ENCODE measurements around the gene ARPC4.
A peak's percentile ranks its signal among the peaks of the same experiment; 100 is the strongest.

The ARPC4 gene

GRCh38 chr3:9792405-9793160 is at the start of gene ARPC4, which contains the start of gene TADA3:
ARPC4 (plus strand) TSS chr3:9793082; CDS start chr3:9793122, 40 bp downstream.
TADA3 (minus strand) TSS chr3:9792473; CDS start chr3:9791466, 1,007 bp downstream.
- DNase-seq (ENCODE audit: low read depth in 1 of 2, low spot score in 1 of 2): peak; percentile 80 to 82

DNA sequence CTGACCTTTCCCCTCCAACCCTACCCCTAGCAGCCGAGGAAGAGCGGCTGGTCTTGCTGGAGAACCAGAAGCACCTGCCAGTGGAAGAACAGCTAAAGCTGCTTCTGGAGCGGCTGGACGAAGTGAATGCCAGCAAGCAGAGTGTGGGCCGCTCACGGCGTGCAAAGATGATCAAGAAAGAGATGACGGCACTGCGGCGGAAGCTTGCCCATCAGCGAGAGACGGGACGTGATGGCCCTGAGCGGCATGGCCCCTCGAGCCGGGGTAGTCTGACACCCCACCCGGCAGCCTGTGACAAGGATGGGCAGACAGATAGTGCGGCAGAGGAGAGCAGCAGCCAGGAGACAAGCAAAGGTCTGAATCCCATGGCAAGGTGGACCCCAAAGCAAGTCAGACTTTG is 49.3 kb upstream of the ARPC4 start:
- no peak for DNase-seq (ENCODE audit: low read depth in 1 of 2, low spot score in 1 of 2)

DNA sequence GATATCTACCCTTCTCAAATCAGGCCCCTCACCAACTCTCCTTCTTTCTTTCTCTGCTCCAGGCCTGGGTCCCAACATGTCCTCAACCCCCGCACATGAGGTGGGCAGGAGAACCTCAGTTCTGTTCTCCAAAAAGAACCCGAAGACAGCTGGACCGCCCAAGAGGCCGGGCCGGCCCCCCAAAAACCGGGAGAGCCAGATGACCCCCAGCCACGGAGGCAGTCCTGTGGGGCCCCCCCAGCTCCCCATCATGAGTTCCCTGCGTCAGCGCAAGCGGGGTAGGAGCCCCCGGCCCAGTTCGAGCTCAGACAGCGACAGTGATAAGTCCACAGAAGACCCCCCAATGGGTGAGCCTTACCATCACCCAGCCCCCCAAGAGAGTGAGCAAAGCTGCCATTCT is 48.7 kb upstream of the ARPC4 start:
- no peak for DNase-seq (ENCODE audit: low read depth in 1 of 2, low spot score in 1 of 2)

GRCh38 chr3:9745521-9745920 is 47.4 kb upstream of the ARPC4 start:
- DNase-seq (ENCODE audit: low read depth in 1 of 2, low spot score in 1 of 2): no peak

DNA sequence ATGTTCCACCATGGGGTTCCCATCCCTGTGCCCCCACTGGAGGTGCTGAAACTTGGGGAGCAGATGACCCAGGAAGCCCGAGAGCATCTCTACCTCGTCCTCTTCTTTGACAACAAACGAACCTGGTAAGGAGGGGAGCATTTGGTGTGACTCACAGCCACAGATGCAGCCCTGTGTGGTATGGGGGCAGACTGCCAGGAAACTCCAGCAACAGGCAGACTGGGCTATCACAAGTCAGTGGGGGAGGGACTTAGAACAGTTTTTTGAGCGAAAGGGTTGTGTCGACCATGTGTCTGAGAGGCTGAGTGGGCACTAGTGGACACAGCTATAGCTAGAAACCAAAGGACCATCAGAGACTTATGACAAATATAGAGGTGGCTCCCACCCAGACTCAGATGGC is 46.6 kb upstream of the ARPC4 start:
- no peak for DNase-seq (ENCODE audit: low read depth in 1 of 2, low spot score in 1 of 2)

DNA sequence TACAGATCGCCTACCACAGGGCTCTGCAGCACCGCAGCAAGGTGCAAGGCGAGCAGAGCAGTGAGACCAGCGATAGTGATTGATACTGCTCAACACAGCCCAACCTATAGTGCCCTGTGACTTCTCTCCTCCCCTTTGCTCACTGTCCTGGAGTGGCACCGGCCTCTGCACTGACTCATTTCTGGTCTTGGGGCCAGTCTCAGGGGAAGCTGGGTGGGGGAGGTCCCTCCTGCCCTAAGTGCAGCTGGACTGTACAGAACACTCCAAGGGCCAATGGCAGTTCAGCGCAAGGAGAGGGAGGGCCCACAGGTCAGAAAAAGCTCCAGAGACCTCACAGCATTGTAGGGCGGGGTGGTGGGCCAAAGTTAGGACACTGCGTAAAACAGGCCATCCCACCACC is 45.6 kb upstream of the ARPC4 start:
- no peak for DNase-seq (ENCODE audit: low read depth in 1 of 2, low spot score in 1 of 2)

DNA sequence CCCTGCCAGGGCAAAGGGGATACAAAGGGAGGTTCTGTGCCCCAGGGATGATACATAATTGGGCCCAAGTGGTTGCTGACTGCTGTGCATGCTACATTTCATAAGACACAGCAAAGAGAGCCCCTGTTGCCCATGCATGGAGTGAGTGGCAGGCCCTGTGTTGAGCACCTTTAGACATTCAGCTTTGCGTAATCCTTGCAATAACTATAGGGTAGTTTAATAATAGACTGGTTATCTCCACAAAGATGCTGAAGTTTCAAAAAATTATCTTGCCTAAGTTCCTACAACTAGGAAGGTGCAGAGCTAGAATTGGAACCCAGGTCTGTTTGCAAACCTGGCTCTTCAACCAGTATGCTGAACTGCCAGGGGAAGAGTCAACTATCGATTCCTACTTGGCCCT is 44.9 kb upstream of the ARPC4 start:
- no peak for DNase-seq (ENCODE audit: low read depth in 1 of 2, low spot score in 1 of 2)

DNA sequence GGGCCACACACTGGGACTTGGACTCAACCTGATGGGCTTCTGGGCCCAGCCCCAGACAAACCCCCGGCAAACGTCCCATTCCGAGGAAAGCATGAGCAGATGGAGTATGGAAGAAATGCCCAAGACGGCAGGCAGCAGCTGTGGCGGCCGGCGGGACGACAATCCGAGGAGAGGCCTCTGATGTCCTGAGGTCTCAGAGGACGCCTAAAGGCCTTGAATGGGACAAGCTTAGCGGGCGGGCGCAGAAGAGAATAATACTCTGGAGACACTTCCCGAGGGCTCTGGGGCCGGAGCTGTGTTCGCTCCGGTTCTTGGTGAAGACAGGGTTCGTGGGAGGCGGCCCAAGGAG is 43.6 kb upstream of the ARPC4 start:
- DNase-seq (ENCODE audit: low read depth in 1 of 2, low spot score in 1 of 2): no peak

DNA sequence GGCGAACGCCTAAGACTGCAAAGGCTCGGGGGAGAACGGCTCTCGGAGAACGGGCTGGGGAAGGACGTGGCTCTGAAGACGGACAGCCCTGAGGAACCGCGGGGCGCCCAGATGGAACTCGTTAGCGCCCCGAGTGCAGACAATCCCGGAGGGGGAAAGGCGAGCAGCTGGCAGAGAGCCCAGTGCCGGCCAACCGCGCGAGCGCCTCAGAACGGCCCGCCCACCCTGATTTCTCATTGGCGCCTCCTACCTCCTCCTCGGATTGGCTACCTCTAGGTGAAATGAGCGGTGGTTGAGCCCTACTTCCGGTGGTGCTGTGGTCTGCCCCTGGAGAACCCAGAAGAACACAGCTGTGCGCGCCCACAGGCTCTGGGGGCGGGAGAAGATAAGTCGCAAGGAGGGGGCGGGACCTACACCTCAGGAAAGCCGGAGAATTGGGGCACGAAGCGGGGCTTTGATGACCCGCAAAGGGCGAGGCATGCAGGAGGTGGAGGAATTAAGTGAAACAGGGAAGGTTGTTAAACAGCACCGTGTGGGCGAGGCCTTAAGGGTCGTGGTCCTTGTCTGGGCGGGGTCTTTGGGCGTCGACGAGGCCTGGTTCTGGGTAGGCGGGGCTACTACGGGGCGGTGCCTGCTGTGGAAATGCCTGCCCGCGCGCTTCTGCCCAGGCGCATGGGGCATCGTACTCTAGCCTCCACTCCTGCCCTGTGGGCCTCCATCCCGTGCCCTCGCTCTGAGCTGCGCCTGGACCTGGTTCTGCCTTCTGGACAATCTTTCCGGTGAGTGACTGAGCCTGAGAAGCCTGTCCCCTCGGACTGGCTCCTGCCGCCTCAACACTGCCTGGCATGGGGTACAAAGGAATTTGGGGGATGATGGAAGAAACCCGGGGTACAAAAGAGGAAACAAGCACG is 43.0 kb upstream of the ARPC4 start, which contains the start of gene OGG1:
OGG1 (plus strand) TSS at position 308 of the 911 bp plus-strand sequence; CDS start at position 643, 335 bp downstream.
- peak; percentile 85 to 90 for DNase-seq (ENCODE audit: low read depth in 1 of 2, low spot score in 1 of 2)

- DNase-seq (ENCODE audit: low read depth in 1 of 2, low spot score in 1 of 2): no peak
Measured at GRCh38 chr3:9750556-9751411, 42.1 kb upstream of the ARPC4 start.

DNA sequence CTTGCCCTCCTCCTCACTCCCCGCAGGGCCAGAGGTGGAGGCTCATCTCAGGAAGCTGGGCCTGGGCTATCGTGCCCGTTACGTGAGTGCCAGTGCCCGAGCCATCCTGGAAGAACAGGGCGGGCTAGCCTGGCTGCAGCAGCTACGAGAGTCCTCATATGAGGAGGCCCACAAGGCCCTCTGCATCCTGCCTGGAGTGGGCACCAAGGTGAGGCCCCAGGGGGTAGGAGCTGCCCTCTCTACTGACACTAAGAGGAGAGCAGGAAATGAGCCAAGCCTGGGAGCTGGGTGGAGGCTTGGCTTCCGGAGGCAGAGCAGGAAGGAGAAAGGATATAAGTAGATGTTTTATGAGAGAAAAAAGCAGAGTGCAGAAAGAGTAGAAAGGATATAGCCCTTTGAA is 38.2 kb upstream of the ARPC4 start:
- DNase-seq (ENCODE audit: low read depth in 1 of 2, low spot score in 1 of 2): no peak

- no peak for DNase-seq (ENCODE audit: low read depth in 1 of 2, low spot score in 1 of 2)
Measured at GRCh38 chr3:9757427-9757826, 35.5 kb upstream of the ARPC4 start.

DNA sequence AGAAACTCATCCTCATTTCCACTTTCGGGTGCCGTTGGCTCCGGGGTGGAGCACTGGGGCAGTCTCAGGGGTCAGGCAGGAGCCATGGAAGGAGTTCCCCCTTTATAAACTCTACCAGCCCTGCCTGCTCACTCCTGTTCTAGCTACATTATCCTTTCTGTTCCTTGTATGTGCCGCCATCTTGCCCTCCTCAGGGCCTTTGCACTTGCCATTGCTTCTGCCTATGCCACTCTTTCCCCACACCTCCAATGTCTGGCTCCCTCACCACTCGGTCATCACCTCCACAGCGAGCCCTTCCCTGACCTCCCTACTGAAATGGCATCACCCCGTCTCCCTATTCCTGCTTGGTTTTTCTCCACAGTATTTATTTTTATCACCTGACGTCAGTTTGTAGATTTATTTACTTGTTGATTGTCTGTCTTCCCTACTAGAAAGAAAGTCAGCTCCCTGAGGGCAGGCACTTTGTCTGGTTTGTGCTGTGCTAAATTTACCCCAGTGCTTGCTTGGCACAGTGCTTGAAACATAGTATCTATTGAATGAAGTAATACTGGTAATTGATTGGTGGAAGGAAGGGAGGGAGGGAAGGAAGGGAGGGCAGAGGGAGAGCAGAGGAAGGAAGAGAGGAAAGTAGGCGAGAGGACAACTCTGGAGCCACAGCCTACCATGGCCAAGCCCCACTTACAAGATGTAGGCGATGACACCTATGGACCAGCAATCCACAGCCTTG is 31.9 kb upstream of the ARPC4 start:
- DNase-seq (ENCODE audit: low read depth in 1 of 2, low spot score in 1 of 2): no peak

GRCh38 chr3:9761919-9762318 is 31.0 kb upstream of the ARPC4 start:
- no peak for DNase-seq (ENCODE audit: low read depth in 1 of 2, low spot score in 1 of 2)

GRCh38 chr3:9762871-9763270 is 30.0 kb upstream of the ARPC4 start:
- no peak for DNase-seq (ENCODE audit: low read depth in 1 of 2, low spot score in 1 of 2)

DNA sequence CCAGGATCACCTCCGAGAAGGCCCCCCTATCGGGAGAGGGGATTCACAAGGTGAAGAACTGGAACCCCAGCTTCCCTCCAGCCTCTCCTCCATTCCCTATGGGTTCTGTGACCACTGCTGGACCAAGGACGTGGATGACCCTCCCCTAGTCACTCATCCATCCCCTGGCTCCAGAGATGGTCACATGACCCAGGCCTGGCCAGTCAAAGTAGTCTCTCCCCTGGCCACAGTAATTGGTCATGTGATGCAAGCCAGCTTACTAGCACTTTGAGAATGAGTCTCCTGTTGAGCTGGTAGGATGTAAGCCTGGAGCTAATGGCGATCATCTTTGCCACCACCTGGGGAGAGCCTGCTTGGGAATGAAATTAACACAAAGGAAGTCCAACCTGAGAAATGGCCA is 27.0 kb upstream of the ARPC4 start:
- DNase-seq (ENCODE audit: low read depth in 1 of 2, low spot score in 1 of 2): no peak

DNA sequence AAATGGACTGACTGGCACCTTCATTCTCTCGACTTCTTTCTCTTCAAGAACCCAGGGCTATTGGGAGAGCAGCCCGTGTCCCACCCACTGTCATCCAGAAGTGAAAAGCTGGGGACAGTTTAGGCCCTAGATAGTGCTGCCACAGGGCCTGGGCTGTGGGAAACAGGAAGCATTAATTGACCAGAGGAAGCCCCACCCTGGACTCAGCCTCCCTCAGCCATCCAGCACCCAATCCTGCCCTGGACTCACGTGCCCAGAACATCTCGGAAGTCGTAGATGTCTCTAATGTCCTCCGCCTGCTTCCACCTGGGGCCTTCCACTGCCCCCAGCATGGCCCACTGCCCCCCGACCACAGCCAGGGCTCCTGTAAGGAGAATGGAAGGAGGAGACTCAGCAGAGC is 25.5 kb upstream of the ARPC4 start:
- no peak for DNase-seq (ENCODE audit: low read depth in 1 of 2, low spot score in 1 of 2)

GRCh38 chr3:9768141-9768775 is 24.6 kb upstream of the ARPC4 start:
- DNase-seq (ENCODE audit: low read depth in 1 of 2, low spot score in 1 of 2): no peak

GRCh38 chr3:9769012-9769411 is 23.9 kb upstream of the ARPC4 start:
- no peak for DNase-seq (ENCODE audit: low read depth in 1 of 2, low spot score in 1 of 2)

All from activated T-helper 1 cell treated with anti-CD3 and anti-CD28 coated beads, Interleukin-2, amount 50 U/mL, for 16 hours (primary cell).